Fibroblast of the aortic adventitia (primary cell): ENCODE data around the gene ADAP2. TPM values are rescaled to one million over a fixed set of nuclear protein-coding genes. Genes with fewer than 3 reads are reported as not detected.
"Not testable (repeated sequence)": the region's sequence is repeated elsewhere in the genome, so short reads cannot be mapped to it uniquely, and the experiment has no call there.

Source experiments
- DNase-seq: peaks from one replicate; pipeline ENCODE4 v3.0.0-alpha.2; 2010; ENCODE audit warnings: low read depth
- H3K4me3 ChIP-seq: 2 replicates; pipeline ENCODE4 v1.5.1; 2011; ENCODE audit warnings: low read depth, mild to moderate bottlenecking, control low read depth, low read length, moderate library complexity
- CTCF ChIP-seq: IDR thresholded peaks from 2 replicates; pipeline ENCODE4 v1.5.1; 2011; ENCODE audit warnings: mild to moderate bottlenecking, low read length, control low read depth, inconsistent platforms; ENCODE audit not compliant: insufficient read depth
- total RNA-seq: library from RNA; depleted of rRNA; stranded (reverse); fragments of >200 nt; gene quantifications from 2 replicates; pipeline ENCODE4 v1.2.3, GENCODE V29; 2012; ENCODE audit warnings: low replicate concordance

ADAP2 gene
- total RNA-seq, 1 donor: 0.27 TPM

GRCh38 chr17:30975042-30975820, 53.5 kb downstream of the ADAP2 start:
- H3K4me3 ChIP-seq: no peak overlapping the region
- DNase-seq: no peak
- TF ChIP-seq CTCF: no peak

- DNase-seq, H3K4me3 ChIP-seq: not testable (repeated sequence)
Measured at GRCh38 chr17:30979919-30980318, 58.2 kb downstream of the ADAP2 start.

GRCh38 chr17:30981531-30982519, 60.1 kb downstream of the ADAP2 start:
- H3K4me3 ChIP-seq: no peak overlapping the region
- TF ChIP-seq CTCF: no peak
- no peak for DNase-seq

GRCh38 chr17:30982855-30983254, 61.1 kb downstream of the ADAP2 start:
- H3K4me3 ChIP-seq: no peak overlapping the region
- DNase-seq: no peak
- no peak for TF ChIP-seq CTCF

GRCh38 chr17:30990458-30990857, 68.7 kb downstream of the ADAP2 start:
- TF ChIP-seq CTCF: no peak
- no peak for DNase-seq
- no peak overlapping the region for H3K4me3 ChIP-seq

- DNase-seq: no peak
- no peak for TF ChIP-seq CTCF
- H3K4me3 ChIP-seq: no peak overlapping the region
Measured at GRCh38 chr17:30992551-30992950, 70.8 kb downstream of the ADAP2 start.

- no peak for DNase-seq
- H3K4me3 ChIP-seq: no peak overlapping the region
- no peak for TF ChIP-seq CTCF
Measured at GRCh38 chr17:30995347-30995746, 73.6 kb downstream of the ADAP2 start.
